OCI-M2 (cell line): ENCODE measurements around the gene AEBP1.

ENCODE experiments used
- DNase-seq: peaks from one replicate; lab custom pipeline; 2025; ENCODE audit not compliant: unreplicated experiment; lab: John Stamatoyannopoulos, UW

Gene AEBP1

DNA sequence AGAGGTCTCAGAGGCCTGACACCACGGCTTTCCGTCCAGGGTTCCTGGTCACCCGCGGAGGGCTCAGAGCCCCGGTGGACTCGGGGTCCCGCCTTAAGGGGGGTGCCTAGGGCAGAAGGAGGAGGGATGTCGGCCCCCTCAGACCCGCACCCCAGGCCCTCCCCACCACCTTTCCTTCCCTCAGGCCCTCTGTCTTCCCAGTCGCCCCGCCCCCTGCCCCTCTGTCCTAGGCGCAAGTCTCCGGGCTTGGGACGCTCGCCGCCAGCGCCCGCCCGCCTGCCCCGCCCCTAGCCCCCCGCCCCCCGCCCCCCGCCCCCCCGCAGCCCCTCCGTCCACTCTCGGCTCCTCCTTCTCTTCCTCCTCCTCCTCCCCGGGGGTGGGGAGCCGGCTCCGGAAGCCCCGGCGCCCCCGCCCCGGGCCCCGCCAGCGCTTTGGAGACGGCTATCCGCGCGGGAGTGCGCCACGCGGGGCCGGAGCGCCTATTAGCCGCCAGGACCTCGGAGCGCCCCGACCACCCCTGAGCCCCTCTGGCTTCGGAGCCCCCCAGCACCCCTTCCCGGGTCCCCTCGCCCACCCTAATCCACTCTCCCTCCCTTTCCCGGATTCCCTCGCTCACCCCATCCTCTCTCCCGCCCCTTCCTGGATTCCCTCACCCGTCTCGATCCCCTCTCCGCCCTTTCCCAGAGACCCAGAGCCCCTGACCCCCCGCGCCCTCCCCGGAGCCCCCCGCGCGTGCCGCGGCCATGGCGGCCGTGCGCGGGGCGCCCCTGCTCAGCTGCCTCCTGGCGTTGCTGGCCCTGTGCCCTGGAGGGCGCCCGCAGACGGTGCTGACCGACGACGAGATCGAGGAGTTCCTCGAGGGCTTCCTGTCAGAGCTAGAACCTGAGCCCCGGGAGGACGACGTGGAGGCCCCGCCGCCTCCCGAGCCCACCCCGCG lies at the start of gene AEBP1:
Gene AEBP1 (plus strand): TSS at position 423 of the 937 bp plus-strand sequence. CDS start 321 bp downstream, at position 744.
- DNase-seq = no peak

DNA sequence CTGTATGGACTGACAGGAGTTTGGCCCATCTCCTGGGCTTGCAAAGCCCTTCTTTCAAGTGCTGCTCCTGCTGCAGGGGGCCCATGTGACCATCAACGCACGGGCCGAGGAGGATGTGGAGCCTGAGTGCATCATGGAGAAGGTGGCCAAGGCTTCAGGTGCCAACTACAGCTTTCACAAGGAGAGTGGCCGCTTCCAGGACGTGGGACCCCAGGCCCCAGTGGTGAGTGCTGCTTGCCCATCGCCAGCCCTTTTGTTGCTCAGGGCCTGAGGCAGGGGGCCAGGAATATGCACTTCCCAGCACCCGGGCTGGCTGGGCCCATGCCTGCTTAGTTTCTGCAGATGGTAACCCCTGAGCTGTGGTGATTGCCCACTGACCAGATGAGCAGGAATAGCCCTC lies 47.5 kb upstream of the AEBP1 start:
- DNase-seq = no peak

DNA sequence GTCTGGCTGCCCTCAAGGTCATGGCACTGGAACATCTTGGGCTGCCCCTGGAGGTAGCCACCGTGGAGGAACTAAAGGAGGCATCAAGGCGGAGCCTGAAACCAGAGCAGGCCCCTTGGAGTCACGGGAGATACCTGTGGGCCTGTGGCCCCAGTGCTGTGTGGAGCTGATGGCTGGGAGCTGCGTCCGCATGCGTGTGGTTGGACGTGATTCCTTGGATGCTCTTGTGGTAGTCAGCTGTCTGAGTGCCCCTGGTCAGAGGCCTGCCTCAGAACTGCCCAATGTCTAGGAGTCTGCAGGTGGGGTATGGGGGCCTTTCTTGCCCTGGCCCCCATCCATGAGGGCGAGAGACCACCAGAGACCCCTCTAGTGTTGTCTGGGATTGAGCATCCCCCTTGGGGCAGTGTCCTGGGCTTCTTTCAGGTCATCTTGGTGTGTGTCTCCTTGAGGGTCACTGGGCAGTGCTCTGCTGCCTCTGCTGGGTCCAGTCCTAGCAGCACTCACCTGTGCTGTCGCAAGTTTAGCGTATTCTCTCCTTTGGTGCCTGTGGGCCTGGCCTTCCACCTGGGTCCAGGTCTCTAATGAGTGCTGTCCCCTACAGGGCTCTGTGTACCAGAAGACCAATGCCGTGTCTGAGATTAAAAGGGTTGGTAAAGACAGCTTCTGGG lies 46.8 kb upstream of the AEBP1 start:
- no peak for DNase-seq

DNA sequence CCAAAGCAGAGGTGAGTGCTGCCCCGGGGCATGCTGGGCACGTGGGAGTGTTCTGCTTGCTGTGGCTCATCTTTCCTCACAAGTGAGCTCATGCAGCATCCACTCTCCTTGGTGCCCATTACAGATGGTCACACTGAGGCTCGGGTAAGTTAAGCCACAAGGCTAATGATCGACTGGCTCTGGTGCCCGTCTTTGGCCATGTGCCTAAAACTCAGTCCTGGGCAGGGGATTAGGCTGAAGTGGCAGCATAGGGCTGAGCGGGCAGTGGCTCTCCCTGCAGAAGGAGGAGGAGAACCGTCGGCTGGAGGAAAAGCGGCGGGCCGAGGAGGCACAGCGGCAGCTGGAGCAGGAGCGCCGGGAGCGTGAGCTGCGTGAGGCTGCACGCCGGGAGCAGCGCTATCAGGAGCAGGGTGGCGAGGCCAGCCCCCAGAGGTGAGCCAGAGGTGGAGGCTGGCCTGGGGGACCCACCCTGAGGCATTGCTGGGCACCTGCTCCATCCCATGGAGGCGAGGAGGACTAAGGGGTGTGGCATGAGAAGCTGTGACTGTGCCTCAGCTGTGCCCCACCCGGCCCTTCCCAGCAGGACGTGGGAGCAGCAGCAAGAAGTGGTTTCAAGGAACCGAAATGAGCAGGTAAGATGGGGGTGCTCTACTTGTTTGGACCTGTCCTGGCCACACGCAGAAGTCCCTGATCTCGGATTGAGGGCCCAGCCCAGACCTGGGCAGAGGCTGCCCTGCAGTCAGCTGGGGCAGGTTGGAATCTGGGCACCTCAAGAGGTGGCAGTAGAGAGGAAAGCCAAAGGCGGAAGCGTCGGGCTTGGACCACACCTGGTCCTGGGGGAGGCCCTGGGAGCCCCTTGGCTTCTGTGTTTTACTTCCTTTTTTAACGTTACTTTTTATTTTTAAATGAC lies 46.0 kb upstream of the AEBP1 start:
- no peak for DNase-seq

DNA sequence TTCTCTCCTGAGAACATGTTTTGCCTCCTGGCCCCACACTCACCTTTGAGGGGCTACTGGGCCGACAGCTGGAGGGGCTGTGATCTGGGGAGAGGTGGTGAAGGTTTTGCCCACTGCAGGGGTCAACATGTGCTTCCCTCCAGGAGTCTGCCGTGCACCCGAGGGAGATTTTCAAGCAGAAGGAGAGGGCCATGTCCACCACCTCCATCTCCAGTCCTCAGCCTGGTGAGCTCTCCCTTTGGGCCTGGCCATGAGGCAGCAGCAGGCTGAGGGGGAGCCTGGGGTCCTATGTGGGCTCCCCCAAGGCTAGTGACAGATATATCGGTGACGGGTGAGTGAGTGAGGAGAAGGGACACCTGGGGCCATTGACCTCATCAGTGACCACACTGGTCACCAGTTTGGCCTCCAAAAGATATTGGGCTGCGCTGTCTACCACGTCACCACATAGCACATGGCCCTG lies 45.4 kb upstream of the AEBP1 start:
- DNase-seq = no peak

DNA sequence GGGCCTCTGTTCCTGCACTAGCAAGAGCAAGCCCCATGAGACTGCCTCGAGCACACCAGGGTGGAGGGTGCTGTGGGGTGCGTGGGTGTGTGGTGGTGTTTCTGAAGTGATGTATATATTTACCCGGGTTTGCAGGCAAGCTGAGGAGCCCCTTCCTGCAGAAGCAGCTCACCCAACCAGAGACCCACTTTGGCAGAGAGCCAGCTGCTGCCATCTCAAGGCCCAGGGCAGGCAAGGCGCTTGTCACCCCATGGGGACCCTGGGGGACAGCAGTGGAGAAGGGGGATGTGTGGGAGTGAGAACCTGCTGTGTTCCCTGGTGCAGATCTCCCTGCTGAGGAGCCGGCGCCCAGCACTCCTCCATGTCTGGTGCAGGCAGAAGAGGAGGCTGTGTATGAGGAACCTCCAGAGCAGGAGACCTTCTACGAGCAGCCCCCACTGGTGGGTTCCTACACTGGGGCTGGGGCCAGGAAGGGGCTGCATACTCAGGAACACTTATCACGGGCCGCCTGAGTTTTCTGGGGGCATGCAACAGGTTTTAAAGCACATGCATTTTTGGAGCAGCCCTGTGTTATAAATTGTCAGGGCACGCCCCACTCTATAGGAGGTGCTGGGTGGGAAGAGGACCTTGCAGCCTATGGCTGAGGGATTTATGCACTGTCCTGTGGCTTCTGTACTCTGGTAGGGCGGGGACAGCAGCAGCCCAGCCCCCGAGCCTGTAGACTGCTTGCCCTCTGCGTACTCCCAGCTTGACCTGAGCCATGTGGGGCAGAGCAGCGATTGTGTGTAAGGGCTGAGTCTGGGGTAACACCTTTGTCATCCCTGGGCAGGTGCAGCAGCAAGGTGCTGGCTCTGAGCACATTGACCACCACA lies 44.7 kb upstream of the AEBP1 start:
- DNase-seq = no peak

DNA sequence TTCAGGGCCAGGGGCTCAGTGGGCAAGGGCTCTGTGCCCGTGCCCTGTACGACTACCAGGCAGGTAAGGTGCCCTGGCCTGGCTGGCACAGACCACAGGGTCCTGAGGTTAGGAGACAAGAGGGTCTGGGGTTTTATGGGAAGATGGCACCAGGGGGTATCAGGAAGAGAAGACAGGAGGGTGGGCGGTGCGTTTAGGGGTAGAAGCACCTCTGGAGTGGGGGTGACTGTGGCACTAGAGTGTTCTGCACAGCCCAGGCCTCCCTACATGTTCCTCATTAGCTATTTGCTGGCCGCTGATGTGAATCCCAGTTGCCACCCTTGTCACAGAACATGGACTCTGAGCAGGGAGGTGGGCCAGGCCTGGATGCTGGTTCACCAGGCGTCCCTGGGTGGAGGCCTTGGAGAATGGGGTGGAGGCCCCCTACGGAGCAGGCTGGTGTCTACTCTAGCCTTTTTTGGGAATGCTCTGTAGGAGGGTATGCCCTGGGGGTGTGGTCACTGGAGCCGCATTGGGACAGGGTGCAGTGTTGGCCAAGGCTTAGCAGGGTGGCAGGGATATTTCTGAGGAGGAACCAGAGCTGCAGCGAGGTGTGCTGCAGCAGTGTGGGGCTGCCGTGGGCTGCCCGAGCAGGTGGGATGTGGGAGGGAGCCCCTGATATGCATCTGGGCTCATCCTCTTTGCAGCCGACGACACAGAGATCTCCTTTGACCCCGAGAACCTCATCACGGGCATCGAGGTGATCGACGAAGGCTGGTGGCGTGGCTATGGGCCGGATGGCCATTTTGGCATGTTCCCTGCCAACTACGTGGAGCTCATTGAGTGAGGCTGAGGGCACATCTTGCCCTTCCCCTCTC lies 43.8 kb upstream of the AEBP1 start:
- DNase-seq = no peak

DNA sequence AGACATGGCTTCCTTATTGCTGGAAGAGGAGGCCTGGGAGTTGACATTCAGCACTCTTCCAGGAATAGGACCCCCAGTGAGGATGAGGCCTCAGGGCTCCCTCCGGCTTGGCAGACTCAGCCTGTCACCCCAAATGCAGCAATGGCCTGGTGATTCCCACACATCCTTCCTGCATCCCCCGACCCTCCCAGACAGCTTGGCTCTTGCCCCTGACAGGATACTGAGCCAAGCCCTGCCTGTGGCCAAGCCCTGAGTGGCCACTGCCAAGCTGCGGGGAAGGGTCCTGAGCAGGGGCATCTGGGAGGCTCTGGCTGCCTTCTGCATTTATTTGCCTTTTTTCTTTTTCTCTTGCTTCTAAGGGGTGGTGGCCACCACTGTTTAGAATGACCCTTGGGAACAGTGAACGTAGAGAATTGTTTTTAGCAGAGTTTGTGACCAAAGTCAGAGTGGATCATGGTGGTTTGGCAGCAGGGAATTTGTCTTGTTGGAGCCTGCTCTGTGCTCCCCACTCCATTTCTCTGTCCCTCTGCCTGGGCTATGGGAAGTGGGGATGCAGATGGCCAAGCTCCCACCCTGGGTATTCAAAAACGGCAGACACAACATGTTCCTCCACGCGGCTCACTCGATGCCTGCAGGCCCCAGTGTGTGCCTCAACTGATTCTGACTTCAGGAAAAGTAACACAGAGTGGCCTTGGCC lies 43.0 kb upstream of the AEBP1 start:
- DNase-seq = no peak

DNA sequence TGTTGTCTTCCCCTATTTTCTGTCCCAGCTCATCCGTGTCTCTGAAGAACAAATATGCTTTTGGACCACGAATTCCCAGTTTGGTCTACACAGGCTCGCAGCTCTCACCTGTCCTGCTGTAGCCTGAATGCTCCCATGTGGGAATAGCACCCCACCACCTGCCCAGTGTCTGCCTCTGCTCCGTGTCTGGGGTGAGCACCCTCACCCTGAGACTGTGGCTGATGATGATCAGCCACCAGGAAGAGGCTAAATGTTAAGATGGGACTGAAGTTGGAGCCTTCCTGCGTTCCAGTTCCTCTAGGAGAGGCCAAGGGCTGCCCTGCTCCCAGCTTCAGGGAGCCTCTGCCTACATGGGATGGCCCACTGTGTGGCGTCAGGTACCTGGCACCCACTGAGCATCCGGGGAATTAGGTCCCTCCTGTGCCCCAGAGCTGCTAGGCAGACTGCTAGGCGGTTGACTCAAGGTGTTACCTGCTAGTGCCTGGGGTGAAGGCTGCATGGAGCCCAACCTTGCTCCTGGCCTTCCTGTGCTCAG lies 42.4 kb upstream of the AEBP1 start:
- DNase-seq = no peak

DNA sequence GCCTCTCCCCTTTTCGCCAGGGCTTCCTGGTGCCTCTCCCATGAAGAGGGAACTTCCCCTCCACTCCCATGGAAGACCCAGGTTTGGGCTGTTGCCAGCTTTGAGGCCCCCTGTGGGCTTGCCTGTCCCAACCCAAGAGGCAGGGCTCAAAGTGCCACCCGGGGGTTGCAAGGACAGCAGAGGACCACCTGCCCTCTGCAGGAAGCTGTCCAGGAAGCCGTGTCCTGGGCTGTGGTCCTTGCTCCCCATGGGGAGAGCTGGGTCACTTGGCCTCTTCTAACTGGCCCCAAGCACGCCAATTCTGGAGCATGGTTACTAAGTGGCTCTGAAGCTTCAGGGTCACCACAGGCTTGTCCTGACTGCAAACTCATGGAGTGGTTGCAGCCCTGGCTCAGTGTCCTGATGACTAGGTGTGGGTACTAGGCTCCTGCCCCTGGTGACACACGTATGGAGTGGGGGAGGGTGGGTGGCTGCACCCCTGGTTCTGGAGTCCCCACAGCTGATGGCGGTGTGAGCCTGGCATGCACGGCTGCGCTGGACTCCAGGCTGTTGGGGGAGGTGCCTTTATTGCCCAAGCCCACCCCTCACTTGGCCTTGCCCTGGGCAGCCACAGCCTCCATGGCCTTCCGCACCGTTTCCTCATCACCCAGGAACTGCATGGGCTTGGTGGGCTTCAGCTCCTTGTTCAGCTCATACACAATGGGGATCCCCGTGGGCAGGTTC lies 41.8 kb upstream of the AEBP1 start:
- no peak for DNase-seq

DNA sequence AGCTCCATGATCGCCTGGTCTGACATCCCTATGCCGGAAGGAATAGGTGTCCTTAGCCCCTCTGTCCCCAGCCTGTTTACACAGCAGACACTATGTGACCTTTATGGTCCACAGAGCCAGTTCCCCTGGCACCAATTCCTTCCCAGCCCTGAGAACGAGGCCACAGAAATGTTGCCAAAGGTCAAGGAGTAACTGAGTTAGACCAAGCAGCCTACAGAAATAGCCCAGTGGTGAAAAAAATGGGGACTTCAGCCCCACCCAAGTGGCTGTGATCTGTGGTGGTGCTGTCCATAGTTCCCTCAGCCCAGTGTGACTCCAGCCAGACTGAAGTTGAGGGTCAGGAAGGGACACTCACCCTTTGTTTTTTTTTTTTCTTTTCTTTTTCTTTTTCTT lies 41.2 kb upstream of the AEBP1 start:
- DNase-seq = no peak

DNA sequence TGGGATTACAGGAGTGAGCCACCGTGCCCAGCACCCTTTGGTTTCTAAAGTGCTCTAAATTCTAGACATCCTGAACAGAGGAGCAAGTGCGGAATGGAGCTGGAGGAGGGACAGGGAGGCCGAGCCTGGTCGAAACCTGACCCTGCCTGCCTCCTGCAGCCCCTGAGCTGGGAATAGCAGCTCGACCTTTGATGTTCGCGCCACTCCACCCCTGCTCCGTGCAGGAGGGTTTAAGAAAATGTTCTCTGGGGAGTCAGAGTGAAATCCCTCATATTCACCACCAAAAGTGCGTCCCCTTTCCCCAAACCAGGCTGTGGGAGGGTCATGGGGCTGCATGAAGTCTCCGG lies 40.6 kb upstream of the AEBP1 start:
- DNase-seq = no peak

DNA sequence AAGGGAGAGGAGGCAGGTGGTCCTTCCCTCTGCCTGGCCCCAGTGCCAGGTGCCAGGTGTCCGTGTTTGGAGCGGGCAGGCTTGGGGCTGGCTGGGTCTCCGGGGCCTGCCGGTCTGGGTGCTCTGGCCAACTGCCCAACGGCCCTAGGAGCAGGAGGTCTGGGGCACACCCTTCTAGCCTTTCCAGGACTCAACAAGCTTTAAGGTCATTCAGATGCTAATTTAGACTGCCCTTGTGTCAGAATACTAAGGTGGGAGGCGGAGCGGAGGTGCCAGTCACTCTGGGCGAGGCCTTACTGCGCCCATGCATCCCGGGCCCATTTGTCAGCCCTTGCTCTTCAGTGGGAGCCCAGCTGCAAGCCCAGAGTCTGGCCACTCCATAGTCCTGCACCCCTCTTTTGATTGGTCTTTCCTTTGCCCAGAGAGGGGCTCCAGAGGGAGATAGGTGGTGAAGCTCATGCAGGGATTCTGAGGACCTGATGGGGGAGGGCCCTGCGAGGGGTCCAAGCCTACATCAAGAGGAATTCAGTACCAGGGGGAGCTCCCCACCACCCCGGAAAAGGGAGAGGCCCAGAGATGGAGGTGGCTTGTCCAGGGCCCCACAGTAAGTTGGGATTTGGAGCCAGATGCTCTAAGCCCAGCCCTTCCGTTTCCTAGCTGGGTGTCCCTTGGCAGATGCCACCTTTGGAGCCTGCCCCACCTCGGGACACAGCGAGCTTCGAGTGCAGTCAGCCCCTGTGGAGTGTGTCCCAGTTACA lies 40.1 kb upstream of the AEBP1 start:
- no peak for DNase-seq

DNA sequence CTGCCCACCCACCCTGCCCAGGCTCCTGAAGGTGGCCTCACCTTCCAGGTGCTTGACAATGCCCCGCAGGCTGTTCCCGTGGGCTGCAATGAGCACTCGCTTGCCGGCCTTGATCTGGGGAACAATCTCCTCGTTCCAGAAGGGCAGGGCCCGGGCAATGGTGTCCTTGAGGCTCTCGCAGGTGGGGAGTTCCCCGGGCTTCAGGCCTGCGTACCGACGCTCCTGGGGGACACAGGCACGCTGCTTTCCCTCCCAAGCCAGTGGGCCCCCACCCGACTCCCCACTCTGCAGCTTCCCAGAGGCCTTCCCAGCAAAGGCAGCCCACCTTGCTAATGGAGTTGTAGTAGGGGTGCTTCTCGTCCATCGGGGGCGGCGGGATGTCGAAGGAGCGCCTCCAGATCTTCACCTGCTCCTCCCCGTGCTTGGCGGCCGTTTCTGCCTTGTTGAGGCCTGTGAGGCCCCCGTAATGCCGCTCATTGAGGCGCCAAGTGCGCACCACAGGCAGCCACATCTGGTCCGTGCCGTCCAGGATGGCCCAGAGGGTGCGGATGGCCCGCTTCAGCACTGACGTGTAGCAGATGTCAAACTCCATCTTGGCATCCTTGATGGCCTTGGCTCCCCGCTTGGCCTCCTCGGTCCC lies 39.2 kb upstream of the AEBP1 start:
- DNase-seq = no peak

DNA sequence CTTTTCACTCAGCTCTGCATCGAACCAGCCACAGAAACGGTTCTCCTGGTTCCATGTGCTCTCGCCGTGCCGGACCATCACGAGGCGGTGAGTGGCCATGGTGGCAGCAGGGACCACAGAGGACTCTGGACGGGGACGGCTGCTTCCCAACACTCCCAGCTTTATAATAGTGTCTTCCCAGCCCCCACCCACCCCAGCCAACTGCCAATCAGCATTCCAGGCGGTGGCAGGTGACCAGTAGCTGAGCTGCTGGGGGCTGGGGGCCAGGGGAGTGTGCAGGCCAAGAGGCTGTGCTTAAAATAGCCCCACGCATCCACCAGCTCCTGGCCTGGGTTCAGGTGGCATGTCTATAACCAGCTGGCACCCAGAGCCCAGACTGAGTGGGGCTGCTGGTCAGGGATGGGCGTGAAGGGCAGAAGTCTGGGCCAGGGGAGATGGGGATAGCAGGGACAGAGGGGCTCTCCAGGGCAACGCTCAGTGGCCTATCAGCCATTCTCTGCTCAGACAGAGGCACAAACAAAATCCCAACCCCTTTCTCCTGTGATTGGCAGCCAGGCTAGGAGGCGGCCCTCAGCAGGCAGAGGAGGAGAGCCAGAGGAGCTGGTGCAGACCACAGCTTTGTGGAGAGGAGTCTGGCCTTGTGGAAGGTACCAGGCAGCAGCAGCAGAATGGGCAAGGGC lies 38.6 kb upstream of the AEBP1 start, which contains the start of gene PGAM2:
Gene PGAM2 (minus strand): TSS at position 137 of the 680 bp plus-strand sequence. CDS start 38 bp downstream, at position 99.
- DNase-seq = no peak

DNA sequence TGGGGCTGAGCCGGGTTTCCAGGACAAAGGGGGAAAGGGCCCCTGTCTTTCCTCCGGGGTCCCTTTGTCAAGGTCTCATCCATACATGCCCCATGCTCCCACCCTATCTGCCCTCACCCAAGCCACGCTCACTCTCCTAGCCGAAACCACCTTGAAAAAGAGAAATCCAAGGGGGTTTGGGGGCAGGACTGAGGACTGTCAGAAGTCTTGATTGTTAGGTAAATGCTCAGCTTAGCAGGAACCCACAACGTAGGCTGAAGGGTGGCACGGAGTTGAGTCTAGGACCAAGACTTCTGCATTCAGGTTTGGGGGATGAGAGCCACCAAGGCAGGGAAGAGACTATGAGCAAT lies 38.1 kb upstream of the AEBP1 start:
- no peak for DNase-seq
